GM23338 (cell line): ENCODE data around the gene MIS12. TPM values are rescaled to one million over a fixed set of nuclear protein-coding genes. Genes with fewer than 3 reads are reported as not detected.

Experiments
- NANOG ChIP-seq: IDR thresholded peaks from 2 replicates; pipeline ENCODE4 v1.6.1; 2016; ENCODE audit warnings: antibody characterized with exemption, borderline replicate concordance
- POLR2AphosphoS5 ChIP-seq: IDR thresholded peaks from 2 replicates; pipeline ENCODE4 v1.6.1; 2016; ENCODE audit warnings: antibody characterized with exemption, low read depth
- ZNF331 ChIP-seq: fragments of 250-450 bp; sonication (Bioruptor Pico); IDR thresholded peaks from 2 replicates; pipeline ENCODE4 v1.5.0; 2020; ENCODE audit warnings: low read depth, mild to moderate bottlenecking, moderate library complexity
- ZNF462 ChIP-seq: fragments of 250-450 bp; sonication (Bioruptor Pico); IDR thresholded peaks from 2 replicates; pipeline ENCODE4 v1.5.0; 2020; ENCODE audit warnings: mild to moderate bottlenecking, moderate library complexity
- polyA plus RNA-seq: library from polyadenylated mRNA; unstranded; fragments of >200 nt; fragmentation: Nextera tagmentation; extraction: Ambion mirVana; gene quantifications from 2 replicates; pipeline ENCODE4 v1.2.1, GENCODE V29; 2016
- total RNA-seq: library from RNA; depleted of rRNA; stranded (reverse); fragments of >200 nt; shearing (Covaris generic); gene quantifications from 2 replicates; pipeline ENCODE4 v1.2.3, GENCODE V29; 2014; rRNA removed

The MIS12 gene
- total and polyA plus RNA-seq, 2 experiments from 2014 or later = 14.0 to 22.8 TPM

DNA sequence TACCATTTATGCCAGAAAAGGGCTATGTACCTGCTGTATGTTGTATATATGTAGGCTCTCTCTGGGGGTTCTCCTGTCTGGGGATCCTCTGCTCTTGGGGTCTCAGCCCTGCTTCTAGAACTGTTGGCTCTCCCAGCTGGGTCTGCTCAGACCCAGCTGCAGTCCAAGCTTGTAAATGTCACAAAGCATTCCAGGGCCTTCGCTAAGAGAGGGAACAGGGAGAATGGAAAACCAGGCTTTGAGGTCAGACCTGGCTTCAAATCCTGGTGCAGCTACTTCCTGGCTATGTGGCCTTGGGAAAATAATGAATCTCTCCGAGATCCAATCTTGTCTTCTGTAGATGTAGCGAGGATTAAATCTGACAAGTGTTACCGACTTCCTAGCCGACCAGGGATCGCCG is 54.0 kb downstream of the MIS12 start (continued):
- TF ChIP-seq ZNF462 (no peak), POLR2AphosphoS5 (no peak), ZNF331 (CRISPR knock-in tag) (no peak), NANOG (no peak)

Other genes starting within 250 kb of the MIS12 start
- 31.3 and 37.0 TPM in 2 replicates for gene RABEP1, start 204.3 kb upstream of the MIS12 start, total RNA-seq
- gene RABEP1, start 204.3 kb upstream of the MIS12 start, polyA plus RNA-seq = 70.3 and 88.1 TPM in 2 replicates
- gene NUP88, start 66.9 kb upstream of the MIS12 start, total RNA-seq = 140 and 172 TPM in 2 replicates
- 103 and 110 TPM in 2 replicates for gene NUP88, start 66.9 kb upstream of the MIS12 start, polyA plus RNA-seq
- gene RPAIN, start 66.4 kb upstream of the MIS12 start, total RNA-seq = 69.7 and 88.5 TPM in 2 replicates
- gene RPAIN, start 66.4 kb upstream of the MIS12 start, polyA plus RNA-seq = 109 and 115 TPM in 2 replicates
- gene C1QBP, start 47.4 kb upstream of the MIS12 start, total RNA-seq = 478 and 532 TPM in 2 replicates
- 671 and 704 TPM in 2 replicates for gene C1QBP, start 47.4 kb upstream of the MIS12 start, polyA plus RNA-seq
- 53.6 and 57.1 TPM in 2 replicates for gene DHX33, start 17.6 kb upstream of the MIS12 start, total RNA-seq
- 20.3 and 21.1 TPM in 2 replicates for gene DHX33, start 17.6 kb upstream of the MIS12 start, polyA plus RNA-seq
- 52.2 and 65.0 TPM in 2 replicates for gene DERL2, start 388 bp upstream of the MIS12 start, total RNA-seq
- 91.0 and 113 TPM in 2 replicates for gene DERL2, start 388 bp upstream of the MIS12 start, polyA plus RNA-seq
- 10.3 and 16.2 TPM in 2 replicates for gene NLRP1, start 97.9 kb downstream of the MIS12 start, total RNA-seq
- 7.6 and 8.9 TPM in 2 replicates for gene NLRP1, start 97.9 kb downstream of the MIS12 start, polyA plus RNA-seq